Cardiac fibroblast (primary cell): ENCODE results near the gene CR1.
"Not testable (repeated sequence)": the region's sequence is repeated elsewhere in the genome, so short reads cannot be mapped to it uniquely, and the experiment has no call there.

Experiments
- DNase-seq, 2 donors: peaks; one replicate each; pipeline versions ENCODE4 v3.0.0 to v3.0.0-alpha.2; 2010; ENCODE audit warnings: low read depth in 2 of 2
- H3K4me3 ChIP-seq, 2 donors: replicated peaks in 1 of 2; 1 replicate in 1 of 2; 2 replicates in 1 of 2; pipeline ENCODE4 v1.5.1; 2011; ENCODE audit warnings: low read depth in 2 of 2, low read length in 2 of 2, mild to moderate bottlenecking in 2 of 2, moderate library complexity in 1 of 2
- TF ChIP-seq, protein P1 (sequence below): IDR thresholded peaks from one replicate; pipeline ENCODE4 v1.5.1; 2011; ENCODE audit warnings: low read depth, mild to moderate bottlenecking, low read length, inconsistent platforms

The CR1 gene

DNA sequence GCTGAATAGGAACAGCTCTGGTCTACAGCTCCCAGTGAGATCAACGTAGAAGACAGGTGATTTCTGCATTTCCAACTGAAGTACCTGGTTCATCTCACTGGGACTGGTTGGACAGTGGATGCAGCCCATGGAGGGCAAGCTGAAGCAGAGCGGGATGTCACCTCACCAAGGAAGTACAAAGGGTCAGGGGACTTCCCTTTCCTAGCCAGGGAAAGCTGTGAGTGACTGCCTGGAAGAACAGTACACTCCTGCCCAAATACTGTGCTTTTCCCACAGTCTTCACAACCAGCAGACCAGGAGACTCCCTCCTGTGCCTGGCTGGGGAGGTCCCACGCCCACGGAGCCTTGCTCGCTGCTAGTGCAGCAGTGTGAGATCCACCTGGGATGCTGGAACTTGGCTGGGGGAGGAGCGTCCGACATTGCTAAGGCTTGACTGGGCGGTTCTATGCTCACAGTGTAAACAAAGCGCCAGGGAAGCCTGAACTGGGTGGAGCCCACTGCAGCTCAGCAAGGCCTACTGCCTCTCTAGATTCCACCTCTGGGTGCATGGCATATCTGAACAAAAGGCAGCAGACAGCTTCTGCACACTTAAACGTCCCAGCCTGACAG, 163.7 kb downstream of the CR1 start:
- TF ChIP-seq, protein P1, sequence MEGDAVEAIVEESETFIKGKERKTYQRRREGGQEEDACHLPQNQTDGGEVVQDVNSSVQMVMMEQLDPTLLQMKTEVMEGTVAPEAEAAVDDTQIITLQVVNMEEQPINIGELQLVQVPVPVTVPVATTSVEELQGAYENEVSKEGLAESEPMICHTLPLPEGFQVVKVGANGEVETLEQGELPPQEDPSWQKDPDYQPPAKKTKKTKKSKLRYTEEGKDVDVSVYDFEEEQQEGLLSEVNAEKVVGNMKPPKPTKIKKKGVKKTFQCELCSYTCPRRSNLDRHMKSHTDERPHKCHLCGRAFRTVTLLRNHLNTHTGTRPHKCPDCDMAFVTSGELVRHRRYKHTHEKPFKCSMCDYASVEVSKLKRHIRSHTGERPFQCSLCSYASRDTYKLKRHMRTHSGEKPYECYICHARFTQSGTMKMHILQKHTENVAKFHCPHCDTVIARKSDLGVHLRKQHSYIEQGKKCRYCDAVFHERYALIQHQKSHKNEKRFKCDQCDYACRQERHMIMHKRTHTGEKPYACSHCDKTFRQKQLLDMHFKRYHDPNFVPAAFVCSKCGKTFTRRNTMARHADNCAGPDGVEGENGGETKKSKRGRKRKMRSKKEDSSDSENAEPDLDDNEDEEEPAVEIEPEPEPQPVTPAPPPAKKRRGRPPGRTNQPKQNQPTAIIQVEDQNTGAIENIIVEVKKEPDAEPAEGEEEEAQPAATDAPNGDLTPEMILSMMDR, result no peak
- DNase-seq, result no peak
- H3K4me3 ChIP-seq, result no peak overlapping the region

DNA sequence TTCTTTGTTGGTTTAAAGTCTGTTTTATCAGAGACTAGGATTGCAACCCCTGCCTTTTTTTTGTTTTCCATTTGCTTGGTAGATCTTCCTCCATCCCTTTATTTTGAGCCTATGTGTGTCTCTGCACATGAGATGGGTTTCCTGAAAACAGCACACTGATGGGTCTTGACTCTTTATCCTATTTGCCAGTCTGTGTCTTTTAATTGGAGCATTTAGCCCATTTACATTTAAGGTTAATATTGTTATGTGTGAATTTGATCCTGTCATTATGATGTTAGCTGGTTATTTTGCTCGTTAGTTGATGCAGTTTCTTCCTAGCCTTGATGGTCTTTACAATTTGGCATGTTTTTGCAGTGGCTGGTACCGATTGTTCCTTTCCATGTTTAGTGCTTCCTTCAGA, 165.5 kb downstream of the CR1 start:
- H3K4me3 ChIP-seq, DNase-seq: not testable (repeated sequence)

DNA sequence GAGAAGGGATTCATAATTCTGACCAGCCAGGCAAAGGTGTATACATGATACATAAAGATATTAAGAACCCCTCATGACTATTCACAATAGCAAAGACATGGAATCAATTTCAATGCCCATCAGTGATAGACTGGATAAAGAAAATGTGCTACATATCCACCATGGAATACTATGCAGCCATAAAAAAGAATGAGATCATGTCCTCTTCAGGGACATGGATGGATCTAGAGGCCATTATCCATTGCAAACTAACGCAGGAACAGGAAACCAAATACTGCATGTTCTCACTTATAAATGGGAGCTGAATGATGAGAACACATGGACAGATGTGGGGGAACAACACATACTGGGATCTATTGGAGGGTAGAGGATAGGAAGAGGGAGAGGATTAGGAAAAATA, 170.4 kb downstream of the CR1 start:
- TF ChIP-seq, protein P1, result no peak
- H3K4me3 ChIP-seq, result no peak overlapping the region
- DNase-seq, result no peak

DNA sequence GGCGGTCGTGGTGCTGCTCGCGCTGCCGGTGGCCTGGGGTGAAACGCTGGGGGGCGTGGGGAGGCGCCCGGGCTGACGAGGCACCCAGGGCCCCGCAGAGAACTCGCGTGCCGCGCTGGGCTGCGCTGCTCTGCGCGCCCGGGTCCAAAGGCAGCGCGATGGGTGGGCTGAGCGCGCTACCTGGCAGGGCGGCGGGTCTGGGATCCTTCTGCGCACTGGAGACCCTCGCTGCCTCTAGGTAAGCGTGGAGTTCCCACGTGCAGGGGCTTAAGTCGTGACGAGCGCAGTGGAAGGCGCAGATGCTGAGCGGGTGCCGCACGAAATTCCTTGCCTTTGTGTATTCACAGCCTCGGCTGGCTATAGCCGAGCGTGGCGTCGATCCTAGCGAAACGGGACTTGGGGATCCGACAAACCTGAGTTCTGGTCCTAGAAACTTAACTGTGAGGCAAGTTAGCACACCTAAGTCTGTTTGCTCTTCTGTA, 173.6 kb downstream of the CR1 start:
- TF ChIP-seq, protein P1, result no peak

DNA sequence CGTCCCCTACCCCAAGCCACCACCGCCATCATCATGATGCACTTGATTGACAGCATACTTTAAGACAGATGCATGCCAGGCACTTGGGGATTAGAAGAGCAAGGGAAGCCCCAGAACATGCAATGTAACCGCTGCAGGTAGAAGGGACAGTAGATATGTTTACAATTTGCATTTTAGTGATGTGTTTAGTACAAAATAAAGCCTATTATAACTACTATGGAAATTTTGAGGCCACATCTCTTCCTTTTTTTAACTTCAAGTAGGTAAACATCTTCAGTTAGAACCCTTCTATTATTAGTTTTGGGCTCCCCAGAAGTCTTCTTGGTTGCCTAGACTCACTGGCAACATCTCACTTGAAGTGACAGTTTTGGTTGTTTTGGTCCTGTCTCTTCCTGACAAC, 174.2 kb downstream of the CR1 start:
- no peak overlapping the region for H3K4me3 ChIP-seq
- TF ChIP-seq, protein P1, result no peak

More for the DNA sequence above, 173.6 kb downstream of the CR1 start:
- no peak for DNase-seq
- no peak overlapping the region for H3K4me3 ChIP-seq

DNA sequence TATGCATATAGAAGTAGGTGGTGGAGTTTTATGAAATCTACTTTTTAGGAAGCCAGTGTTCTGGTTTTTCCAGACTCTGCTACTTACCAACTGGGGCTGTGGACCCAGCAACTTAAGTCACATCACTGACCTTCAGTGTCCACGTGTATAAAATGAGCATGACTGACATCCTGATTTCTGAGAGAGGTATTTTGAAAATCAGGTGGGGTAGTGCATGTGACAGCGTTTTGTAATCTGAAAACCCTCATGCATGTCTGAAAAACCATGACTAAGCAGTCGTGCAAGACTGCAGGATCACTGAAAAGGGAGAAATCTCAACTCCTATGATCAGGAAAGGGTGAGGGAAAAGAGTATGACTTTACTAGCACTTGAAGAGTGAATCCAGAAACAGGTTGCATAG, 175.0 kb downstream of the CR1 start:
- TF ChIP-seq, protein P1, result no peak
- no peak for DNase-seq
- no peak overlapping the region for H3K4me3 ChIP-seq

More for the DNA sequence above, 174.2 kb downstream of the CR1 start:
- DNase-seq, result no peak

DNA sequence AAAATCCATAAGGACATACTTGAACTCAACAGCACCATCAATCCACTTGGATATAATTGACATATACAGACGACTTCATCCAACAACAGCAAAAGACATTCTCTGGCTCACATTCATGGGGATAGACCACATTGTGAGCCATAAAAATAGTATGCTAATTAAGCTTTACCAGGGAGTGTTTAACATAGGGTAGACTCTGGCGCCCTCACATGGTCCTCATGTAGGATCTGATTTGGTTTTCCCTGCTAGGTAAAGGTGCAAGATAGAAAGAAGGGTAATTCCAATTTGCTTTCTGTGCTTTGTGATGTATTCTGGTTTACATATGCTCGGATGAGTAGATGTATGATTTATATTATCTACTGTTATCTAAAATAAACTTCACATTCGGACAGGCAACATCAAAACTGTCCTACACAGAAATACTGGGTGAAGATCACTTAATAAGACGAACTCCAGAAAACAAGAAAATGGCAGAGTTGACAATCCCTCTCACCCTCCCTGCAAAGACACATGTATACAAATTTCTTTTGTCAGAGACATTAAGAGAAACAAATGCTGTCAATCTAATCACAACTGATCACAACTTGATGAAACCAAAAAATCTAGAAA, 176.7 kb downstream of the CR1 start:
- TF ChIP-seq, protein P1, result peak; percentile 32
- peak; percentile 28 to 55 for DNase-seq
- no peak overlapping the region for H3K4me3 ChIP-seq
